ENCODE data around the gene EQTN.

EQTN gene

GRCh38 chr9:27297050-27297449 is at the start of gene EQTN:
Gene EQTN (minus strand): TSS chr9:27297150. CDS start chr9:27297055, 95 bp downstream.
- DNase-seq (ENCODE audit: low read depth in 2 of 3, low spot score in 1 of 3): no peak

- no peak for DNase-seq (ENCODE audit: low read depth in 2 of 3, low spot score in 1 of 3)
Observed at GRCh38 chr9:27344776-27345175, 47.8 kb upstream of the EQTN start.

- no peak for DNase-seq (ENCODE audit: low read depth in 2 of 3, low spot score in 1 of 3)
Observed at GRCh38 chr9:27341545-27342294, 44.8 kb upstream of the EQTN start.

GRCh38 chr9:27340961-27341511 is 44.1 kb upstream of the EQTN start:
- DNase-seq (ENCODE audit: low read depth in 2 of 3, low spot score in 1 of 3): no peak

- DNase-seq (ENCODE audit: low read depth in 2 of 3, low spot score in 1 of 3): no peak
Observed at GRCh38 chr9:27340285-27340674, 43.3 kb upstream of the EQTN start.

GRCh38 chr9:27339661-27340284 is 42.8 kb upstream of the EQTN start:
- DNase-seq (ENCODE audit: low read depth in 2 of 3, low spot score in 1 of 3): no peak

GRCh38 chr9:27338527-27338903 is 41.6 kb upstream of the EQTN start:
- DNase-seq (ENCODE audit: low read depth in 2 of 3, low spot score in 1 of 3): no peak

- no peak for DNase-seq (ENCODE audit: low read depth in 2 of 3, low spot score in 1 of 3)
Observed at GRCh38 chr9:27337833-27338526, 41.0 kb upstream of the EQTN start.

- DNase-seq (ENCODE audit: low read depth in 2 of 3, low spot score in 1 of 3): no peak
Observed at GRCh38 chr9:27337236-27337635, 40.3 kb upstream of the EQTN start.

GRCh38 chr9:27336829-27337228 is 39.9 kb upstream of the EQTN start:
- DNase-seq (ENCODE audit: low read depth in 2 of 3, low spot score in 1 of 3): no peak

GRCh38 chr9:27336126-27336525 is 39.2 kb upstream of the EQTN start:
- DNase-seq (ENCODE audit: low read depth in 2 of 3, low spot score in 1 of 3): no peak

GRCh38 chr9:27335075-27335474 is 38.1 kb upstream of the EQTN start:
- no peak for DNase-seq (ENCODE audit: low read depth in 2 of 3, low spot score in 1 of 3)

GRCh38 chr9:27333241-27334052 is 36.5 kb upstream of the EQTN start:
- DNase-seq (ENCODE audit: low read depth in 2 of 3, low spot score in 1 of 3): peak in 2 of 3 donors; percentile 8 to 44

GRCh38 chr9:27331393-27331792 is 34.4 kb upstream of the EQTN start:
- DNase-seq (ENCODE audit: low read depth in 2 of 3, low spot score in 1 of 3): no peak

GRCh38 chr9:27329291-27329690 is 32.3 kb upstream of the EQTN start:
- no peak for DNase-seq (ENCODE audit: low read depth in 2 of 3, low spot score in 1 of 3)

GRCh38 chr9:27328483-27328882 is 31.5 kb upstream of the EQTN start:
- no peak for DNase-seq (ENCODE audit: low read depth in 2 of 3, low spot score in 1 of 3)

- no peak for DNase-seq (ENCODE audit: low read depth in 2 of 3, low spot score in 1 of 3)
Observed at GRCh38 chr9:27311184-27311583, 14.2 kb upstream of the EQTN start.

GRCh38 chr9:27310582-27310981 is 13.6 kb upstream of the EQTN start:
- DNase-seq (ENCODE audit: low read depth in 2 of 3, low spot score in 1 of 3): no peak

GRCh38 chr9:27308691-27309390 is 11.9 kb upstream of the EQTN start:
- no peak for DNase-seq (ENCODE audit: low read depth in 2 of 3, low spot score in 1 of 3)

- DNase-seq (ENCODE audit: low read depth in 2 of 3, low spot score in 1 of 3): no peak
Observed at GRCh38 chr9:27304521-27304920, 7.6 kb upstream of the EQTN start.

- no peak for DNase-seq (ENCODE audit: low read depth in 2 of 3, low spot score in 1 of 3)
Observed at GRCh38 chr9:27303219-27303618, 6.3 kb upstream of the EQTN start.

Data from stimulated activated CD4-positive, alpha-beta T cell treated with anti-CD3 and anti-CD28 coated beads, Interleukin-12 subunit alpha, Interleukin-12 subunit beta, amount 100 ng/mL, for 48 hours (primary cell).